ENCODE data around the gene PDE6G. TPM values are rescaled to one million over a fixed set of nuclear protein-coding genes. Genes with fewer than 3 reads are reported as not detected.
"Not testable (repeated sequence)": the region's sequence is repeated elsewhere in the genome, so short reads cannot be mapped to it uniquely, and the experiment has no call there.

The PDE6G gene
- total and polyA plus RNA-seq, 2 of the 13 experiments (the other 11 are each of a cell fraction or from before 2014, with no cell fraction given), result 1.4 to 6.7 TPM

- TF ChIP-seq, protein P1, sequence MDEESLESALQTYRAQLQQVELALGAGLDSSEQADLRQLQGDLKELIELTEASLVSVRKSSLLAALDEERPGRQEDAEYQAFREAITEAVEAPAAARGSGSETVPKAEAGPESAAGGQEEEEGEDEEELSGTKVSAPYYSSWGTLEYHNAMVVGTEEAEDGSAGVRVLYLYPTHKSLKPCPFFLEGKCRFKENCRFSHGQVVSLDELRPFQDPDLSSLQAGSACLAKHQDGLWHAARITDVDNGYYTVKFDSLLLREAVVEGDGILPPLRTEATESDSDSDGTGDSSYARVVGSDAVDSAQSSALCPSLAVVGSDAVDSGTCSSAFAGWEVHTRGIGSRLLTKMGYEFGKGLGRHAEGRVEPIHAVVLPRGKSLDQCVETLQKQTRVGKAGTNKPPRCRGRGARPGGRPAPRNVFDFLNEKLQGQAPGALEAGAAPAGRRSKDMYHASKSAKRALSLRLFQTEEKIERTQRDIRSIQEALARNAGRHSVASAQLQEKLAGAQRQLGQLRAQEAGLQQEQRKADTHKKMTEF (CRISPR knock-in tag; IDR thresholded peaks at IDR 0.05), result peak; percentile 55; the same call in 1 of the 2 replicates
- TF ChIP-seq SAP130 (CRISPR knock-in tag; IDR thresholded peaks at IDR 0.05; ENCODE audit: low read depth), result peak; percentile 55; the same call in 1 of the 2 replicates
- 0 out of 2 replicates have a peak, but pooled peaks have one; percentile 72 for TF ChIP-seq SSRP1 (CRISPR knock-in tag; IDR thresholded peaks at IDR 0.05)
- TF ChIP-seq ZBTB38 (CRISPR knock-in tag; IDR thresholded peaks at IDR 0.05), result peak; percentile 45; the same call in 1 of the 2 replicates
- peak; percentile 41; the same call in 1 of the 2 replicates for TF ChIP-seq ZNF574 (CRISPR knock-in tag; IDR thresholded peaks at IDR 0.05)
- 0 out of 2 replicates have a peak, but pooled peaks have one; percentile 71 for TF ChIP-seq ZNF598 (CRISPR knock-in tag; IDR thresholded peaks at IDR 0.05; ENCODE audit: borderline replicate concordance)
- TF ChIP-seq CBX5 (CRISPR knock-in tag; IDR thresholded peaks at IDR 0.05; ENCODE audit: borderline replicate concordance), result peak; percentile 37; the same call in 1 of the 2 replicates
- TF ChIP-seq BCL3 (CRISPR knock-in tag; IDR thresholded peaks at IDR 0.05), result 0 out of 2 replicates have a peak, but pooled peaks have one; percentile 24
- 0 out of 2 replicates have a peak, but pooled peaks have one; percentile 8 for TF ChIP-seq ZNF687 (CRISPR knock-in tag; IDR thresholded peaks at IDR 0.05)
- 0 out of 2 replicates have a peak, but pooled peaks have one; percentile 7 for TF ChIP-seq GABPA (IDR thresholded peaks at IDR 0.05; ENCODE audit: low read depth, low read length)
- TF ChIP-seq GABPA (CRISPR knock-in tag; IDR thresholded peaks at IDR 0.05; ENCODE audit: low read depth); FOXA1 (IDR thresholded peaks at IDR 0.05): not testable (repeated sequence)
- TF ChIP-seq ZNF784 (CRISPR knock-in tag; IDR thresholded peaks at IDR 0.05; ENCODE audit: borderline replicate concordance), result 0 out of 2 replicates have a peak, but pooled peaks have one; percentile 22
- peak; percentile 9 for TF ChIP-seq AGO2 (optimal IDR thresholded peaks at IDR 0.05; ENCODE audit: low read depth, low read length)
- peak; percentile 37; the same call in 1 of the 2 replicates for TF ChIP-seq KAT7 (CRISPR knock-in tag; IDR thresholded peaks at IDR 0.05; ENCODE audit: borderline replicate concordance)
- TF ChIP-seq FOXA1 (CRISPR knock-in tag; IDR thresholded peaks at IDR 0.05), result peak; percentile 74
These were observed 19.3 kb upstream of the PDE6G start (continued) for GRCh38 chr17:81675515-81676221.
